Prostate gland (tissue), 2 donors: Measurements from ENCODE around the gene SMC1B.

Experiments used
- CTCF ChIP-seq, 4 experiments: fragments of 200-600 bp in 2 of 4; fragments of 450-650 bp in 2 of 4; sonication (generic) in 2 of 4; IDR thresholded peaks; 1 replicate in 3 of 4; 2 replicates in 1 of 4; pipeline ENCODE4 v1.5.1; 2016 to 2019; ENCODE audit warnings: antibody characterized with exemption in 4 of 4, mild to moderate bottlenecking in 2 of 4, moderate library complexity in 2 of 4
- POLR2A ChIP-seq: fragments of 450-650 bp; IDR thresholded peaks from one replicate; pipeline ENCODE4 v1.6.1; 2016; ENCODE audit warnings: antibody characterized with exemption, mild to moderate bottlenecking

- TF ChIP-seq POLR2A, result no peak
- no peak for TF ChIP-seq CTCF (IDR thresholded peaks at IDR 0.05)
Measured at GRCh38 chr22:45438336-45438735, 24.9 kb upstream of the SMC1B start.
